NCI-H748 (cell line): ENCODE measurements around the gene COL4A1.

Experiments used
- DNase-seq: peaks from one replicate; lab custom pipeline; 2025; ENCODE audit not compliant: unreplicated experiment; lab: John Stamatoyannopoulos, UW

COL4A1 gene

GRCh38 chr13:110099922-110100321, 207.0 kb downstream of the COL4A1 start:
- DNase-seq = no peak
